ENCODE measurements around the gene CASKIN2.
A peak's percentile ranks its signal among the peaks of the same experiment; 100 is the strongest.

Gene CASKIN2

DNA sequence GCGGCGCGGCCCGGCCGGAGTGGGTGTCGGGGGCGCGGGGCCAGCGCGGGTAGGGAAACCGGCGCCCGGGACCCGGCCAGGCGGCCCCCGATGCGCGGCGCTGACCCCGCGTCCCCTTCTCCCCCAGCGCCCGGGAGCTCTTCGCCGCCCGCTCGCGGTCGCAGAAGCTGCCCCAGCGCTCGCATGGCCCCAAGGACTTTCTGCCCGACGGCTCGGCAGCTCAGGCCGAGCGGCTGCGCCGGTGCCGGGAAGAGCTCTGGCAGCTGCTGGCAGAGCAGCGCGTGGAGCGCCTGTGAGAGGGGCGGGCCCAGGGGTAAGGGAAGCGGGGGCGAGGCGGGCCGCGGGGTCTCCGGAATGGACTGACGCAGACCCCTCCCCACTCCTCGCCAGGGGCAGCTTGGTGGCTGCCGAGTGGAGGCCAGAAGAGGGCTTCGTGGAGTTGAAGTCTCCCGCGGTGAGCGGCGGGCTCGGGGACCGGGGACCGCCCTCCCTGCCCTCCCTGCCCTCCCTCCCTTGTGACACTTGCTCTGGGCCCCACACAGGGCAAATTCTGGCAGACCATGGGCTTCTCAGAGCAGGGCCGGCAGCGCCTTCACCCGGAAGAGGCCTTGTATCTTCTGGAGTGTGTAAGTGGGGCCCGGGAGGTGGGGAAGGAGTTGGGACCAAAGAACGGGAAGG is 1.4 kb upstream of the CASKIN2 start:
- Histone ChIP-seq H2AFZ (ENCODE audit: insufficient read depth, low read length, poor library complexity) (peak overlapping the region; percentile 80), H3K4me3 (ENCODE audit: low read depth, low read length) (peak overlapping the region; percentile 90), H2BK120ac (ENCODE audit: insufficient read depth, low read length, poor library complexity) (no peak overlapping the region), H3K18ac (ENCODE audit: low read length) (peak overlapping the region; percentile 66), H4K91ac (ENCODE audit: low read depth, low read length) (no peak overlapping the region), H3K4ac (ENCODE audit: low read depth, low read length) (no peak overlapping the region), H3K14ac (ENCODE audit: low read length) (peak overlapping the region; percentile 34), H3K79me1 (ENCODE audit: low read length) (peaks cover 10% of the 10 kb centered on the region), H3K9me3 (ENCODE audit: insufficient read depth, low read depth, low read length) (no peaks in the 10 kb centered on the region), H3K4me1 (ENCODE audit: control insufficient read depth in 1 of 2, insufficient read depth in 2 of 2, low read length in 2 of 2) (peaks cover 14 to 18% of the 10 kb centered on the region in 2 experiments), H2BK5ac (ENCODE audit: low read depth, low read length, poor library complexity) (peak overlapping the region; percentile 35), H3K27ac (ENCODE audit: low read depth, low read length) (peak overlapping the region; percentile 49), H3K27me3 (ENCODE audit: insufficient read depth, low read length) (no peaks in the 10 kb centered on the region), H3K9ac (ENCODE audit: low read length) (peak overlapping the region; percentile 72), H3K23ac (ENCODE audit: low read length) (no peak overlapping the region), H2AK5ac (ENCODE audit: low read length) (no peak overlapping the region), H2BK12ac (ENCODE audit: low read length) (no peak overlapping the region), H3K4me2 (ENCODE audit: low read length) (peak overlapping the region; percentile 79), H3K79me2 (ENCODE audit: control insufficient read depth, insufficient read depth, low read length, poor library complexity) (peaks cover 9% of the 10 kb centered on the region), H4K8ac (ENCODE audit: low read depth, low read length) (no peak overlapping the region), H3K36me3 (ENCODE audit: control insufficient read depth in 1 of 2, insufficient read depth in 2 of 2, low read length in 2 of 2) (peaks cover 6 to 12% of the 10 kb centered on the region in 2 experiments), H4K12ac (ENCODE audit: low read depth, low read length) (no peak overlapping the region)
- DNase-seq: peak in 1 of 2 donors; percentile 42
- no CpG with 5 or more reads among the region's 65 CpGs for WGBS (ENCODE audit: extremely low coverage, insufficient coverage, insufficient read length)

- H4K8ac ChIP-seq (ENCODE audit: low read depth, low read length): peak within 1 kb of the TSS; percentile 69
- H2BK120ac ChIP-seq (ENCODE audit: insufficient read depth, low read length, poor library complexity): peak within 1 kb of the TSS; percentile 58
- H3K27me3 ChIP-seq (ENCODE audit: insufficient read depth, low read length): no peaks in the 10 kb centered on the region
- peak within 1 kb of the TSS; percentile 92 for H2AFZ ChIP-seq (ENCODE audit: insufficient read depth, low read length, poor library complexity)
- peaks cover 9% of the 10 kb centered on the region for H3K79me2 ChIP-seq (ENCODE audit: control insufficient read depth, insufficient read depth, low read length, poor library complexity)
- no CpG with 5 or more reads among the region's 45 CpGs for WGBS (ENCODE audit: extremely low coverage, insufficient coverage, insufficient read length)
- H3K4ac ChIP-seq (ENCODE audit: low read depth, low read length): no peak within 1 kb of the TSS
- H3K4me2 ChIP-seq (ENCODE audit: low read length): peak within 1 kb of the TSS; percentile 88
- peak within 1 kb of the TSS; percentile 86 for H2BK5ac ChIP-seq (ENCODE audit: low read depth, low read length, poor library complexity)
- peak within 1 kb of the TSS; percentile 66 for H3K18ac ChIP-seq (ENCODE audit: low read length)
- peak within 1 kb of the TSS; percentile 60 for H4K91ac ChIP-seq (ENCODE audit: low read depth, low read length)
- H2AK5ac ChIP-seq (ENCODE audit: low read length): no peak within 1 kb of the TSS
- peak within 1 kb of the TSS; percentile 49 for H3K27ac ChIP-seq (ENCODE audit: low read depth, low read length)
- DNase-seq: peak; percentile 84 to 85
- peaks cover 10% of the 10 kb centered on the region for H3K79me1 ChIP-seq (ENCODE audit: low read length)
- H3K9ac ChIP-seq (ENCODE audit: low read length): peak within 1 kb of the TSS; percentile 72
- peak within 1 kb of the TSS; percentile 34 for H3K14ac ChIP-seq (ENCODE audit: low read length)
- no peak within 1 kb of the TSS for H2BK12ac ChIP-seq (ENCODE audit: low read length)
- no peak within 1 kb of the TSS for H4K12ac ChIP-seq (ENCODE audit: low read depth, low read length)
- no peak within 1 kb of the TSS for H3K23ac ChIP-seq (ENCODE audit: low read length)
- peak within 1 kb of the TSS; percentile 90 for H3K4me3 ChIP-seq (ENCODE audit: low read depth, low read length)
- H3K4me1 ChIP-seq (ENCODE audit: control insufficient read depth in 1 of 2, insufficient read depth in 2 of 2, low read length in 2 of 2): peaks cover 14 to 18% of the 10 kb centered on the region in 2 experiments
- peaks cover 5 to 8% of the 10 kb centered on the region in 2 experiments for H3K36me3 ChIP-seq (ENCODE audit: control insufficient read depth in 1 of 2, insufficient read depth in 2 of 2, low read length in 2 of 2)
- no peaks in the 10 kb centered on the region for H3K9me3 ChIP-seq (ENCODE audit: insufficient read depth, low read depth, low read length)
Observed at GRCh38 chr17:75516255-75516618, 900 bp upstream of the CASKIN2 start, which contains the start of gene TSEN54. Gene TSEN54, plus strand, starts transcription at chr17:75516528. Its CDS starts 33 bp downstream, at chr17:75516561.

- peaks cover 14 to 18% of the 10 kb centered on the region in 2 experiments for H3K4me1 ChIP-seq (ENCODE audit: control insufficient read depth in 1 of 2, insufficient read depth in 2 of 2, low read length in 2 of 2)
- H2BK5ac ChIP-seq (ENCODE audit: low read depth, low read length, poor library complexity): peak overlapping the region; percentile 83
- no peak for DNase-seq
- peak overlapping the region; percentile 42 for H2AFZ ChIP-seq (ENCODE audit: insufficient read depth, low read length, poor library complexity)
- H3K27ac ChIP-seq (ENCODE audit: low read depth, low read length): peak overlapping the region; percentile 10
- H3K18ac ChIP-seq (ENCODE audit: low read length): peak overlapping the region; percentile 67
- peak overlapping the region; percentile 66 for H3K4ac ChIP-seq (ENCODE audit: low read depth, low read length)
- peak overlapping the region; percentile 81 for H4K12ac ChIP-seq (ENCODE audit: low read depth, low read length)
- no peaks in the 10 kb centered on the region for H3K27me3 ChIP-seq (ENCODE audit: insufficient read depth, low read length)
- no peaks in the 10 kb centered on the region for H3K9me3 ChIP-seq (ENCODE audit: insufficient read depth, low read depth, low read length)
- peaks cover 9% of the 10 kb centered on the region for H3K79me2 ChIP-seq (ENCODE audit: control insufficient read depth, insufficient read depth, low read length, poor library complexity)
- H2BK12ac ChIP-seq (ENCODE audit: low read length): no peak overlapping the region
- no peak overlapping the region for H3K23ac ChIP-seq (ENCODE audit: low read length)
- H4K8ac ChIP-seq (ENCODE audit: low read depth, low read length): peak overlapping the region; percentile 79
- H4K91ac ChIP-seq (ENCODE audit: low read depth, low read length): peak overlapping the region; percentile 85
- H3K79me1 ChIP-seq (ENCODE audit: low read length): peaks cover 10% of the 10 kb centered on the region
- H3K9ac ChIP-seq (ENCODE audit: low read length): peak overlapping the region; percentile 89
- peak overlapping the region; percentile 18 for H2AK5ac ChIP-seq (ENCODE audit: low read length)
- H3K4me2 ChIP-seq (ENCODE audit: low read length): peak overlapping the region; percentile 88
- peak overlapping the region; percentile 87 for H3K4me3 ChIP-seq (ENCODE audit: low read depth, low read length)
- peaks cover 7 to 9% of the 10 kb centered on the region in 2 experiments for H3K36me3 ChIP-seq (ENCODE audit: control insufficient read depth in 1 of 2, insufficient read depth in 2 of 2, low read length in 2 of 2)
- H2BK120ac ChIP-seq (ENCODE audit: insufficient read depth, low read length, poor library complexity): peak overlapping the region; percentile 39
- WGBS (ENCODE audit: extremely low coverage, insufficient coverage, insufficient read length): no CpG with 5 or more reads among the region's 50 CpGs
- peak overlapping the region; percentile 82 for H3K14ac ChIP-seq (ENCODE audit: low read length)
Observed at GRCh38 chr17:75514919-75515495, 330 bp downstream of the CASKIN2 start.

- Histone ChIP-seq H3K27ac (ENCODE audit: low read depth, low read length) (no peak overlapping the region), H3K36me3 (ENCODE audit: control insufficient read depth in 1 of 2, insufficient read depth in 2 of 2, low read length in 2 of 2) (peaks cover 7 to 14% of the 10 kb centered on the region in 2 experiments), H3K4ac (ENCODE audit: low read depth, low read length) (peak overlapping the region; percentile 66), H3K14ac (ENCODE audit: low read length) (peak overlapping the region; percentile 82), H3K79me1 (ENCODE audit: low read length) (peaks cover 10% of the 10 kb centered on the region), H3K4me1 (ENCODE audit: control insufficient read depth in 1 of 2, insufficient read depth in 2 of 2, low read length in 2 of 2) (peaks cover 14 to 18% of the 10 kb centered on the region in 2 experiments), H4K8ac (ENCODE audit: low read depth, low read length) (no peak overlapping the region), H3K4me2 (ENCODE audit: low read length) (peak overlapping the region; percentile 88), H3K9me3 (ENCODE audit: insufficient read depth, low read depth, low read length) (no peaks in the 10 kb centered on the region), H3K18ac (ENCODE audit: low read length) (peak overlapping the region; percentile 67), H3K4me3 (ENCODE audit: low read depth, low read length) (peak overlapping the region; percentile 87), H3K9ac (ENCODE audit: low read length) (peak overlapping the region; percentile 89), H2BK5ac (ENCODE audit: low read depth, low read length, poor library complexity) (no peak overlapping the region), H3K27me3 (ENCODE audit: insufficient read depth, low read length) (no peaks in the 10 kb centered on the region), H4K12ac (ENCODE audit: low read depth, low read length) (no peak overlapping the region), H2AK5ac (ENCODE audit: low read length) (peak overlapping the region; percentile 18), H3K23ac (ENCODE audit: low read length) (no peak overlapping the region), H4K91ac (ENCODE audit: low read depth, low read length) (peak overlapping the region; percentile 85), H3K79me2 (ENCODE audit: control insufficient read depth, insufficient read depth, low read length, poor library complexity) (peaks cover 9% of the 10 kb centered on the region), H2AFZ (ENCODE audit: insufficient read depth, low read length, poor library complexity) (no peak overlapping the region), H2BK120ac (ENCODE audit: insufficient read depth, low read length, poor library complexity) (no peak overlapping the region), H2BK12ac (ENCODE audit: low read length) (no peak overlapping the region)
- WGBS (ENCODE audit: extremely low coverage, insufficient coverage, insufficient read length): no CpG with 5 or more reads among the region's 15 CpGs
- DNase-seq: no peak
Observed at GRCh38 chr17:75514299-75514918, 928 bp downstream of the CASKIN2 start.
